T47D (cell line): ENCODE results near the gene RGS7.
A peak's percentile ranks its signal among the peaks of the same experiment; 100 is the strongest.

Source experiments
- DNase-seq, 2 experiments: peaks; one replicate each; pipeline versions ENCODE4 v3.0.0 to v3.0.0-alpha.2; 2011 to 2012; ENCODE audit warnings: low read depth in 1 of 2, low spot score in 1 of 2
- JUND ChIP-seq: IDR thresholded peaks from 2 replicates; pipeline ENCODE4 v1.6.1; 2012; ENCODE audit warnings: low read depth
- in situ Hi-C: cut with HindIII; loops from 2 replicates; pipeline ENCODE4 v1.10.0; 2016; ENCODE audit warnings: low sequenced_read_pairs, low pct_unique_long_range_greater_than_20kb

The RGS7 gene

GRCh38 chr1:240844486-240844885 is 512.5 kb downstream of the RGS7 start:
- no peak for TF ChIP-seq JUND
- in situ Hi-C loops, result no loop called here

GRCh38 chr1:240843798-240844197 is 513.2 kb downstream of the RGS7 start:
- DNase-seq, result no peak
- no peak for TF ChIP-seq JUND
- in situ Hi-C loops, result no loop called here

More at GRCh38 chr1:240844486-240844885, 512.5 kb downstream of the RGS7 start:
- no peak for DNase-seq

GRCh38 chr1:240836271-240836670 is 520.7 kb downstream of the RGS7 start:
- no peak for TF ChIP-seq JUND
- no peak for DNase-seq
- in situ Hi-C loops, result no loop called here

GRCh38 chr1:240835291-240835690 is 521.7 kb downstream of the RGS7 start:
- in situ Hi-C loops, result no loop called here
- DNase-seq, result no peak
- no peak for TF ChIP-seq JUND

GRCh38 chr1:240833075-240833474 is 523.9 kb downstream of the RGS7 start:
- TF ChIP-seq JUND, result no peak
- no peak for DNase-seq
- in situ Hi-C loops, result no loop called here

- no peak for TF ChIP-seq JUND
- in situ Hi-C loops, result no loop called here
- DNase-seq, result peak; percentile 16 to 25
Measured at GRCh38 chr1:240831922-240832321, 525.1 kb downstream of the RGS7 start.

GRCh38 chr1:240831191-240831631 is 525.8 kb downstream of the RGS7 start:
- TF ChIP-seq JUND, result no peak
- DNase-seq, result no peak
- in situ Hi-C loops, result no loop called here

GRCh38 chr1:240829487-240829886 is 527.5 kb downstream of the RGS7 start:
- no peak for TF ChIP-seq JUND
- in situ Hi-C loops, result no loop called here

GRCh38 chr1:240827786-240828185 is 529.2 kb downstream of the RGS7 start:
- TF ChIP-seq JUND, result no peak
- in situ Hi-C loops, result no loop called here
- DNase-seq, result no peak

More at GRCh38 chr1:240829487-240829886, 527.5 kb downstream of the RGS7 start:
- DNase-seq, result no peak

- in situ Hi-C loops, result no loop called here
- no peak for DNase-seq
- TF ChIP-seq JUND, result no peak
Measured at GRCh38 chr1:240824238-240824637, 532.8 kb downstream of the RGS7 start.

GRCh38 chr1:240823357-240823756 is 533.6 kb downstream of the RGS7 start:
- no peak for DNase-seq
- in situ Hi-C loops, result no loop called here
- no peak for TF ChIP-seq JUND

- in situ Hi-C loops, result no loop called here
- no peak for DNase-seq
- TF ChIP-seq JUND, result no peak
Measured at GRCh38 chr1:240821925-240822324, 535.1 kb downstream of the RGS7 start.

GRCh38 chr1:240820816-240821215 is 536.2 kb downstream of the RGS7 start:
- in situ Hi-C loops, result no loop called here
- no peak for TF ChIP-seq JUND
- DNase-seq, result no peak

- in situ Hi-C loops, result no loop called here
- TF ChIP-seq JUND, result no peak
- no peak for DNase-seq
Measured at GRCh38 chr1:240816472-240816871, 540.5 kb downstream of the RGS7 start.
